HepG2 (cell line): ENCODE measurements around the gene ARHGEF4. TPM values are rescaled to one million over a fixed set of nuclear protein-coding genes. Genes with fewer than 3 reads are reported as not detected.

Experiments used
- AGO2 ChIP-seq: fragments of 200-400 bp; formaldehyde crosslinking; optimal IDR thresholded peaks from 2 replicates; pipeline ENCODE3; 2017; ENCODE audit warnings: mild to moderate bottlenecking, low read depth, low read length, moderate library complexity
- BCL6 ChIP-seq: IDR thresholded peaks from 2 replicates; pipeline ENCODE4 v1.6.1; 2016; ENCODE audit warnings: missing genetic modification reagents, missing compliant biosample characterization
- DBP ChIP-seq: sonication (generic); formaldehyde crosslinking; IDR thresholded peaks from 2 replicates; pipeline ENCODE4 v1.4.0; 2020; ENCODE audit warnings: missing genetic modification reagents; ENCODE audit errors: not compliant biosample characterization
- EEA1 ChIP-seq: sonication (generic); formaldehyde crosslinking; IDR thresholded peaks from 2 replicates; pipeline ENCODE4 v1.5.1; 2020; ENCODE audit warnings: mild to moderate bottlenecking, missing genetic modification reagents, borderline replicate concordance
- JUND ChIP-seq: sonication (generic); formaldehyde crosslinking; IDR thresholded peaks from 2 replicates; pipeline ENCODE4 v1.8.0; 2022; ENCODE audit warnings: mild to moderate bottlenecking, missing genetic modification reagents
- KDM1A ChIP-seq: IDR thresholded peaks from 2 replicates; pipeline ENCODE4 v1.6.1; 2016; ENCODE audit warnings: missing compliant biosample characterization
- KDM5B ChIP-seq: sonication (generic); formaldehyde crosslinking; IDR thresholded peaks from 2 replicates; pipeline ENCODE4 v1.4.0; 2020; ENCODE audit warnings: missing genetic modification reagents, mild to moderate bottlenecking, borderline replicate concordance
- PHF20 ChIP-seq: sonication (generic); formaldehyde crosslinking; IDR thresholded peaks from 2 replicates; pipeline ENCODE4 v1.5.0; 2020; ENCODE audit warnings: mild to moderate bottlenecking, missing genetic modification reagents
- TIGD3 ChIP-seq: sonication (generic); formaldehyde crosslinking; IDR thresholded peaks from 2 replicates; pipeline ENCODE4 v1.5.1; 2020; ENCODE audit warnings: mild to moderate bottlenecking, missing genetic modification reagents, borderline replicate concordance
- TOE1 ChIP-seq: sonication (generic); formaldehyde crosslinking; IDR thresholded peaks from 2 replicates; pipeline ENCODE4 v1.4.0; 2020; ENCODE audit warnings: mild to moderate bottlenecking, missing genetic modification reagents
- ZBTB1 ChIP-seq: sonication (generic); formaldehyde crosslinking; IDR thresholded peaks from 2 replicates; pipeline ENCODE4 v1.4.0; 2020; ENCODE audit warnings: missing genetic modification reagents, borderline replicate concordance
- ZBTB37 ChIP-seq: sonication (generic); formaldehyde crosslinking; IDR thresholded peaks from 2 replicates; pipeline ENCODE4 v1.4.0; 2020; ENCODE audit warnings: mild to moderate bottlenecking, missing genetic modification reagents
- ZMAT5 ChIP-seq: sonication (generic); formaldehyde crosslinking; IDR thresholded peaks from 2 replicates; pipeline ENCODE4 v1.5.0; 2020; ENCODE audit warnings: mild to moderate bottlenecking, low read depth, missing genetic modification reagents, borderline replicate concordance
- ZNF234 ChIP-seq: sonication (generic); formaldehyde crosslinking; conservative IDR thresholded peaks from 2 replicates; pipeline ENCODE4 v1.5.1; 2020; ENCODE audit warnings: mild to moderate bottlenecking, missing genetic modification reagents
- ZNF253 ChIP-seq: sonication (generic); formaldehyde crosslinking; IDR thresholded peaks from 2 replicates; pipeline ENCODE4 v1.8.0; 2022; ENCODE audit warnings: mild to moderate bottlenecking, missing genetic modification reagents, borderline replicate concordance
- ZNF407 ChIP-seq: sonication (generic); formaldehyde crosslinking; IDR thresholded peaks from one replicate; pipeline ENCODE4 v1.5.1; 2020; ENCODE audit warnings: mild to moderate bottlenecking, missing genetic modification reagents; ENCODE audit errors: not compliant biosample characterization
- ZNF792 ChIP-seq: IDR thresholded peaks from 2 replicates; pipeline ENCODE4 v1.6.1; 2016
- polyA plus RNA-seq, 8 experiments: library from polyadenylated mRNA; depleted of rRNA in 3 of 8; stranded (reverse) in 7 of 8; unstranded in 1 of 8; fragments of >200 nt; fragmentation: Illumina TruSeq in 4 of 8; extraction: Trizol in 4 of 8; gene quantifications; 2 replicates each; pipeline versions ENCODE4 v1.2.1 to v1.2.3, GENCODE V29; 2011 to 2016; ENCODE audit warnings: low read depth in 4 of 8, missing spikeins in 1 of 8, mixed read lengths in 1 of 8; ENCODE audit not compliant: insufficient read depth in 1 of 8
- total RNA-seq, 5 experiments: library from RNA; depleted of rRNA; stranded (reverse); fragments of >200 nt; fragmentation: Illumina TruSeq; extraction: Trizol; gene quantifications; 2 replicates each; pipeline ENCODE4 v1.2.3, GENCODE V29; 2016; ENCODE audit warnings: low read depth in 1 of 5

ARHGEF4 gene
- total and polyA plus RNA-seq, 2 of the 13 experiments (the other 11 are each of a cell fraction or from before 2014, with no cell fraction given) = 0.11 to 0.13 TPM

GRCh38 chr2:131093006-131093695, 256.4 kb downstream of the ARHGEF4 start, which contains the start of gene FAM168B (continued):
- no peak for TF ChIP-seq ZBTB37 (CRISPR knock-in tag)
- no peak; the same call in 1 of the 2 replicates for TF ChIP-seq ZNF253 (CRISPR knock-in tag)
- TF ChIP-seq ZNF407 = no peak
- TF ChIP-seq KDM5B (CRISPR knock-in tag) = peak; percentile 82; the same call in 1 of the 2 replicates
- no peak for TF ChIP-seq TIGD3
- TF ChIP-seq ZNF792 (CRISPR knock-in tag) = no peak
- peak; percentile 93 for TF ChIP-seq EEA1 (CRISPR knock-in tag)
- peak; percentile 14 for TF ChIP-seq DBP
- TF ChIP-seq ZBTB1 (CRISPR knock-in tag) = no peak
- peak; percentile 80; the same call in 1 of the 2 replicates for TF ChIP-seq ZNF234 (CRISPR knock-in tag)
- no peak for TF ChIP-seq BCL6
- no peak for TF ChIP-seq ZMAT5
- peak; percentile 90 for TF ChIP-seq AGO2
- peak; percentile 64; the same call in 1 of the 2 replicates for TF ChIP-seq PHF20 (CRISPR knock-in tag)
- no peak for TF ChIP-seq TOE1 (CRISPR knock-in tag)
- no peak for TF ChIP-seq JUND (CRISPR knock-in tag)
- TF ChIP-seq KDM1A (CRISPR knock-in tag) = no peak
